Adipocyte (in vitro differentiated cells): ENCODE data around the gene PALD1.
"Not testable (repeated sequence)": the region's sequence is repeated elsewhere in the genome, so short reads cannot be mapped to it uniquely, and the experiment has no call there.

Experiments
- DNase-seq: peaks from one replicate; pipeline ENCODE4 v3.0.0-alpha.2; 2015; ENCODE audit warnings: low read depth
- H3K27me3 ChIP-seq: replicated peaks from 2 replicates; pipeline ENCODE4 v1.7.0; 2013; ENCODE audit warnings: mild to moderate bottlenecking, low read length, moderate library complexity; ENCODE audit not compliant: control insufficient read depth, insufficient read depth
- H3K36me3 ChIP-seq: 2 replicates; pipeline ENCODE4 v1.7.0; 2013; ENCODE audit warnings: low read length, mild to moderate bottlenecking, moderate library complexity; ENCODE audit not compliant: control insufficient read depth, insufficient read depth, severe bottlenecking
- H3K4me1 ChIP-seq: 2 replicates; pipeline ENCODE4 v1.7.0; 2013; ENCODE audit warnings: mild to moderate bottlenecking, low read length, moderate library complexity; ENCODE audit not compliant: control insufficient read depth, insufficient read depth
- H3K4me3 ChIP-seq: 2 replicates; pipeline ENCODE4 v1.7.0; 2013; ENCODE audit warnings: mild to moderate bottlenecking, low read length, moderate library complexity
- H3K9ac ChIP-seq: 2 replicates; pipeline ENCODE4 v1.7.0; 2013; ENCODE audit warnings: mild to moderate bottlenecking, low read length, moderate library complexity
- H3K9me3 ChIP-seq: 2 replicates; pipeline ENCODE4 v1.7.0; 2013; ENCODE audit warnings: mild to moderate bottlenecking, low read length, moderate library complexity; ENCODE audit not compliant: control insufficient read depth

Gene PALD1

DNA sequence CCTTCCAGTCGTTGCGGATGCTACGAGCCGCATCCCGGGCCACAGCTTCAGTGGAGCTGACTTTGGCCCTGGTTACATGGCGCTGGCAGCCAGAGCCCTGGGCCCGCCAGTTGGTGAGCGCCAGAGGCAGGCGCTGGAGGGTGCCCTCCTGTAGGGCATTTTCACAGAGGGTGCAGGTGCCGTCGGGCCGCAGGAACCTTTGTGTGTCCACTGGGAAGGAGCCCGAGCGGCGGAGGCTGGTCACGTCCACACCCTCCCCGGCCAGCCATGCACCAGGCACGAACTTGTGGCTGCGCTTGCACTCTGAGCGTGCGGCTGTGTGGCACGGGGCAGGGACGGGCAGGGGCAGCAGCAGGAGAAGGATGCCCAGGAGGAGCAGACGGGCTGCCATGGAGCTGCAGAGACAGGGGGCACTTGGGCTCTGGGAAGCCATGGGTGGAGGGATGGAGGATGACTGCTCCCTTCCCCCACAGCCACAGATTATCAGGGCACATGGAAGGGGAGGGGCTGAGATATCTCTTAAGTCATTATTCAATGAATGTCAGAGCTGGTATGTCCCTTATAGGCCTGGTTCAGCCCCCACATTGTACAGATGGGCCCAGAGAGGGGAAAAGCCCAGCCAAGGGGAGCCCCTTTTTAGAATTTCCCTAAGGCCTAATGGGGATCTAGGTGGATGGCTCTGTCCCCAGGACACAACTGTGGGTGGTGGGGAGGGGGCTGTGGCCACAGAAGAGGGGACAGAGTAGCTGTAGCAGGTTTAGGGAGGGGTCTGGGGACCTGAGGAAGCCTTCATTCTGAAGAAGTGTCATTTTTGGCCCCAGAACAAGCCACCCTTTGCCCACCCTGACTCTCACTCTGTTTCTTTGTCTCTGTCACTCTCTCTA is 122.2 kb downstream of the PALD1 start:
- Histone ChIP-seq H3K4me1 (no peaks in the 10 kb centered on the region), H3K9me3 (no peaks in the 10 kb centered on the region), H3K9ac (no peak overlapping the region), H3K4me3 (no peak overlapping the region), H3K27me3 (peaks cover 3% of the 10 kb centered on the region), H3K36me3 (no peaks in the 10 kb centered on the region)
- no peak for DNase-seq

DNA sequence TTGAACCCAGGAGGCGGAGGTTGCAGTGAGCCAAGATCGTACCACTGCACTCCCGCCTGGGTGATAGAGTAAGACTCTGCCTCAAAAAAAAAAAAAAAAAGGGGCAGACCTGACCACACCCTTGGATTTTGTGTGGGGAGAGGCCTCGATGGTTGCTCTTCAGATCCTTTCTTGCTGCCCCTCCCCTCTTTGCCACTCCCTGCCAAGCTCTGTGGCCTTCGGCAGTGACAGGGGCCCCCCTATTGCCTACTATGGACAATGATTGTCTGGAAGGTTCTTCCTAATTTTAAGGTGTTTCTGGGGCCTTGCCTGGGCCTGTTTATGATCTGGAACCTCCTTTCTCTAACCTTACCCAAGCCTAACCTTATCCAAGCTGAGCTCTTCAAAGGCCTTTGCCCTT is 123.2 kb downstream of the PALD1 start:
- Histone ChIP-seq H3K4me1 (no peaks in the 10 kb centered on the region), H3K9me3 (no peaks in the 10 kb centered on the region), H3K9ac (no peak overlapping the region), H3K4me3 (no peak overlapping the region), H3K36me3 (no peaks in the 10 kb centered on the region), H3K27me3 (peaks cover 3% of the 10 kb centered on the region)
- DNase-seq, result no peak

DNA sequence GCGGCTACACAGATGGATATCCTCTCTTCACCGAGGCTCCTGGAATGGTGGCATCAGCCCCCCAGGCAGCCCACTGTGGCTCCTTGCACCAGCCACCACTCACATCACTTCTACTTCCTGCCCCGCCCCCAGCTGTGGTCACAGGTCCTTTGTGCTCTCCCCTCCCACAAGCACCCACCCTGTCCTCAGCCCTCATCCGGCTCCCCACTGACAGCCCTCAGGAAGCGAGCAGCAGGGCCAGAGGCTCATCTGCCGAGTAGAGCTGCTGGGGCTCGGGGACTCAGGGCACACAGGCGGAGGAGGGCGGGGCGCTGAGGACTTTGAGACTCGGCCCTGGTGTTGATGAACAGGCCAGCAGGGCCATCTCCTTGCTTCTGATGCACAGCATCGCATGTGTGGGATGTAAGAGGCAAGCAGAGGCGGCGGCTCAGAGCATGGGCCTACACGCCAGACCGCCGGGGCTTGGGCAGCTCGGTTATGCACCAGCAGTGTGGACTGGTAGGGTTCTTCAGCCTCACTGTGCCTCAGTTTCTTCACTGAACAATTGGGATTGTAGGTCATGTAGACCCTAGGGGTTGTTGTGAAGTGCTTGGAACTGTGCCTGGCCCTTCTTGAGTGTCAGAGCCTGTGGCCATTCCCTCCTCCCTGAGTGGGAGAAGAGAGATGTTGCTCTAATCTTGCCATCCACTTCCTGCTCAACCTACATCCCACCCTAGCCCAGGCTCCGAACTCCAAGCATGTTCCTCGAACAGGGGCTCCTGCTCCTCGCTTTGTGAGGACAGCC is 124.3 kb downstream of the PALD1 start, which contains the start of gene PRF1:
TSS of gene PRF1 (minus strand) at position 77 of the 784 bp plus-strand sequence. CDS start 1,839 bp downstream, outside the sequence.
- Histone ChIP-seq H3K36me3 (no peaks in the 10 kb centered on the region), H3K27me3 (peaks cover 3% of the 10 kb centered on the region), H3K9me3 (no peaks in the 10 kb centered on the region), H3K4me3 (no peak within 1 kb of the TSS), H3K9ac (no peak within 1 kb of the TSS), H3K4me1 (no peaks in the 10 kb centered on the region)
- no peak for DNase-seq

DNA sequence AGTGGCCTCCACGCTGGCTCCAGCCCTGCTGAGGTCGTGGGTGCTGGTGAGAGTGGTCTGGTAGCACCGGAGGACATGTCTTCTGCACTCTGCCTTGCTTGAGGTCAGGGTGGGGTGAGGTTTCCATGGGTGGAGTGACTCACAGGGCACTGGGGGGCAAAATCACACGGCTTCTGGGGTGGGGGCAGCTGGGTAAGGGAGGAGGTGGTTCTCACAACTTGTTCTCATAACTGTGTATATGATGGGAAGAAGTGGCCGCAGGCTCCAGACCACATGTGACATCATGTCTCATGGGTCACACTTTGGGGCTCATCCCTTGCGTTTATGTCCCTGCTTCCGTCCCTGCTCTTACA is 124.9 kb downstream of the PALD1 start:
- no peak for DNase-seq
- Histone ChIP-seq H3K9me3 (no peaks in the 10 kb centered on the region), H3K4me3 (no peak overlapping the region), H3K27me3 (peaks cover 3% of the 10 kb centered on the region), H3K4me1 (no peaks in the 10 kb centered on the region), H3K36me3 (no peaks in the 10 kb centered on the region), H3K9ac (no peak overlapping the region)

DNA sequence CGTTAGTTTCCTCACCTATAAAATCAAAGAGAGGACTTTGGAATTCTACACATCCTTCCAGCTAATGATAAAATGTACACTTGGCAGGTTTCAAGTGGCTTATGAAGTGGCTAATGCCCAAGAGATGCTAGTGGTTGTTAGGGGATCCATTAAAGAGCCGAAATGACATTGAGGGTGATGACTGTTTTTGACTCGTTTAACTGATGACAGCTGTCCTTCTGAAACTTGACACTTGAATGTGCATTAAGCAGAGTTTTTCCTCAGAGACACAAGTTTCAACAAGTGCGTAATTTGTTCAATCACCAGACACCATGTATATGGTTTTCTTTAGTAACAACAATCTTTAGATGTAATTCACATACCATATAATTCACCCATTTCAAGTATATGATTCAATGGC is 125.5 kb downstream of the PALD1 start:
- Histone ChIP-seq H3K9ac (no peak overlapping the region), H3K36me3 (no peaks in the 10 kb centered on the region), H3K4me3 (no peak overlapping the region), H3K27me3 (peaks cover 3% of the 10 kb centered on the region), H3K4me1 (no peaks in the 10 kb centered on the region), H3K9me3 (no peaks in the 10 kb centered on the region)
- no peak for DNase-seq

DNA sequence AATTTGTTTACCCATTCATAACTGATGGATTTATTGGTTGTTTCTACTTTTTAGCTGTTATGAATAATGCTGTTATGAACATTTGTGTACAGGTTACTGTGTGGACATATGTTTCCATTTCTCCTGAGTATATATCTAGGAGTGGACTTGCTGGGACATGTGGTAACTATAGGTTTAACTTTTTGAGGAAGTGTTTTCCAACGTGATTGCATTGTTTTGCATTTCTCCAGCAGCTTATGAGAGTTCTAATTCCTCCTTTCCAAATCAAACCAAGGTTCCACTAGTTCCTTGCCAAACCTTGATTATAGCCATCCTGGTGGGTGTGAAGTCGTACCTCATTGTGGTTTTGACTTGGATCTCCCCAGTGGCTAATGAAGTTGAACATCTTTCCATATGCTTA is 126.6 kb downstream of the PALD1 start:
- no peak overlapping the region for H3K4me3 ChIP-seq
- H3K27me3 ChIP-seq, result no peaks in the 10 kb centered on the region
- no peak for DNase-seq
- H3K9me3 ChIP-seq, result no peaks in the 10 kb centered on the region
- no peaks in the 10 kb centered on the region for H3K4me1 ChIP-seq
- H3K36me3 ChIP-seq, result no peaks in the 10 kb centered on the region
- H3K9ac ChIP-seq, result no peak overlapping the region

DNA sequence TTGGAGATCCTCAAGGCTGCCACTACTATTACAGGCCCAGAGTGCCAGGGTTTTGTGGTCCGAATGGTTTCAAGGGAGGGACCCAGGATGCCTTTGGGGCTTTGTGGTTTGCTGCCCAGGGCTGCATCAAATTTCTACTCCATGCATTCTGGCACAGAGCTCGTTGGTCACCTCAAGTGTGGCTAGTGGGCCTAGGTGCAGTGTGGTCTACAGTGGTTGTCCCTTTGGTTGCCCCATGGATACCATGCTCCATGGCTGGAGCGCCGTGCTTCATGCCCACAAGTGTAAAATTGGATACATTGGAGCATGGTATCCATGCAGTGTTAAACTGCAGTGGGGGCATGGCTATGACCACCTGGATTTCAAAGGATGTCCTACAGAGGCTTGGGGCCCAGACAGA is 129.4 kb downstream of the PALD1 start:
- no peak overlapping the region for H3K4me3 ChIP-seq
- no peaks in the 10 kb centered on the region for H3K9me3 ChIP-seq
- H3K27me3 ChIP-seq, result no peaks in the 10 kb centered on the region
- H3K9ac ChIP-seq, result no peak overlapping the region
- no peaks in the 10 kb centered on the region for H3K4me1 ChIP-seq
- no peaks in the 10 kb centered on the region for H3K36me3 ChIP-seq
- DNase-seq, result no peak

DNA sequence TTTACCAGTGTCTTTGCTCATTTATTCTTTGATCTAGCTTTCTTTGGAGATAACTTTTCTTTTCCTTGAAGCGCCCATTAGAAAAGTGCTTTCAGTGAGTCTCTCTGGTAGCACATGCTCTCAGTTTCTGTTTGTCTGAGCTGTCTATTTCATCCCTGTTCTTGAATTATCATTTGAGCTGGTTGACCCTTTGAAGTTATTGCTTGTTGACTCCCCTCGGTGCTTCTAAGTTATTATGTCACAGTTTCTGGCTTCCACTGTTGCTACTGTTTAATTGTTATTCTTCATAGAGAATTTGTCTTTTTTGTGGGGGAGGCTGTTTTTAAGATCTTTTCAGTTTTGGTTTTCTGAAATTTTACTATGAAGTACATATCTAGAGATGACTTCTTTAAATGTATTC is 135.4 kb downstream of the PALD1 start:
- Histone ChIP-seq H3K4me1 (no peaks in the 10 kb centered on the region), H3K27me3 (no peaks in the 10 kb centered on the region), H3K9ac (no peak overlapping the region), H3K4me3 (no peak overlapping the region), H3K36me3 (no peaks in the 10 kb centered on the region), H3K9me3 (no peaks in the 10 kb centered on the region)
- no peak for DNase-seq

DNA sequence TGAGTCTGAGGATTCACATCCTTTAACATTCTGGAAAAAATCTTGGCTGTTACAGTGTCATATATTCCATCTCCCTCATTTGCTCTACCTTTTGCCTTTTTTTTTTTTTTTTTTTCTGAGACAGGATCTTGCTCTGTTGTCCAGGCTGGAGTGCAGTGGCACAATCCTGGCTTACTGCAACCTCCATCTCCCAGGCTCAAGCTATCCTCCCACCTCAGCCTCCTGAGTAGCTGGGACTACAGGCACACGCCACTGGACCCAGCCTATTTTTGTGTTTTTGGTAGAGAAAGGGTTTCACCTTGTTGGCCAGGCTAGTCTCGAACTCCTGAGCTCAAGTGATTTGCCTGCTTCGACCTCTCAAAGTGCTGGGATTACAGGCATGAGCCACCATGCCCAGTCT is 135.8 kb downstream of the PALD1 start:
- not testable (repeated sequence) for H3K9me3 ChIP-seq, H3K4me1 ChIP-seq, H3K4me3 ChIP-seq, H3K9ac ChIP-seq, H3K36me3 ChIP-seq, DNase-seq, H3K27me3 ChIP-seq

DNA sequence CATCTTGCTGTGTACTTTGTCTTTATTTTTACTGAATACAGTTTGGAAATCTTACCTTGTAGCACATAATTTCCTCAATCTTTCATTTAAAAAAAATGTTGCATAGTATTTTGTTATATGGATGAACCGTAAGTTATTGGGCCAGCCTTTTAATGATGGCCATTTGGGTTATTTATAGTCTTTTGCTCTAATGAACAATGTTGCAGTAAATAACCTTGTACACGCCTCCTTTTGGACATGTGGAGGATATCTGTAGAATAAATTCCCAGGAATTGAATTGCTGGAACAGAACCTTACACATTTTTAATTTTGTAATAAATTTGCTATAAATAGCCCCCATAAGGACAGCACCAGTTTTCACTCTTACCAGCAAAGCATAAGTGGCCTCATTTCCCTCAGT is 136.6 kb downstream of the PALD1 start:
- peaks cover 10% of the 10 kb centered on the region for H3K9me3 ChIP-seq
- no peak overlapping the region for H3K4me3 ChIP-seq
- H3K36me3 ChIP-seq, result no peaks in the 10 kb centered on the region
- H3K27me3 ChIP-seq, result no peaks in the 10 kb centered on the region
- H3K9ac ChIP-seq, result no peak overlapping the region
- no peak for DNase-seq
- H3K4me1 ChIP-seq, result no peaks in the 10 kb centered on the region

DNA sequence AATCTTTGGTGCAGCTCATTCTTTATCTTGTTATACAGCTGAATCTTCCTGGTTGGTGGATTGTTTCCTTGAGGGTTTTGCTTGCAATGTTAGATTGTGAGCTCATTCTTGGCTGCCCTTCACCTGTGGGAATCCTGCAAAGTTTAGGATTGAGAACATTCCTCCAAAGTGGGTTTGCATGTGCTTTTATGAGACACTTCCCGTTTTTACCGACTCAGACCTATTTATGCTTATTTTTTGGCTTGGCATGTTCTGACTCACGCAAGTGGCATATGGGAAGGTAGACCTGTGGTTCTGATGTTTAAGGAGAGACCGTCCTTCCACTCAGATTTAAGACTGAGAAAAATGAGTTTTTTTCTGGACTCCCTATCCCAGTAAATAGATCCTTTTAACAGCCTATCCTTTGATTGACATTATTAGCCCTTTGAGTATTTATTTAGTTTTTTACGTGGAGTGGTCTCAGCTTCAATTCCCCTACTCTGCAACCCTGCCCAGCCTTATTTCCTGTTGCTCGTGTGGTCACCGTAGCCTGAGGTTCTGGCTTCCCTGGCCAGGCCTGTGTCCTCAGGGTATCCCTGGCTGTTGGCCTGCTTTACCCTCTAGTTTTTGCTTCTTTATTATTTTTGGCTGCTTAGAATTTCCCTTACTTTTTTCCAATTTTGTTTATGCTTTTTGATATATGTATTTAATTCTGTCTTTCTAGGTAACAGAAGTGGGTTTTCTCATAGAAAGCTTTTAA is 137.4 kb downstream of the PALD1 start:
- H3K4me3 ChIP-seq, result no peak overlapping the region
- peaks cover 17% of the 10 kb centered on the region for H3K9me3 ChIP-seq
- no peaks in the 10 kb centered on the region for H3K36me3 ChIP-seq
- H3K9ac ChIP-seq, result no peak overlapping the region
- no peaks in the 10 kb centered on the region for H3K4me1 ChIP-seq
- no peak for DNase-seq
- no peaks in the 10 kb centered on the region for H3K27me3 ChIP-seq
